Body of pancreas (tissue), 4 donors: ENCODE data around the gene GOLGA3.

ENCODE experiments used
- POLR2A ChIP-seq, 3 donors: fragments of 450-650 bp; IDR thresholded peaks; one replicate each; pipeline ENCODE4 v1.6.1; 2016; ENCODE audit warnings: antibody characterized with exemption in 3 of 3, mild to moderate bottlenecking in 2 of 3
- TF ChIP-seq, protein P1 (sequence below), 7 experiments: fragments of 450-650 bp in 4 of 7; fragments of 200-600 bp in 3 of 7; sonication (generic) in 3 of 7; IDR thresholded peaks; one replicate each; pipeline ENCODE4 v1.5.1; 2016 to 2019; ENCODE audit warnings: antibody characterized with exemption in 7 of 7

DNA sequence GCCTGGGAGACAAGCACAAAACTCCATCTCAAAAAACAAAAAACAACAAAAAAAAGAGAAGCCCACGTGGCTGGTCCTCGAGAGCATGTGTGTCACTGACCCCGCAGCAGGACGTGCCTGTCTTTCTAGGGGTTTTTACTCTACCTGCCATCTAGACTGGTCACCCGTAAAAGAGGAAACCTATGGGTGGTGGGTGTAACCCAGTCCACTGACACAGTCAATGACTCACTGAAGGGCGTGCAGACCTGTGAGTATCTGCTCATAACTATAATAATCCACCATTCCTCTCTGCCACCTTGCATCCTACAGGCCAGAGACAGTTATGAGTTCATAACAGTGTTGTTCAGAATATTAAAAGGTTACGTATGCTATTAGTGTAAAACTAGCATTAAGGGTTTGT is 4.6 kb downstream of the GOLGA3 start:
- TF ChIP-seq, protein P1, sequence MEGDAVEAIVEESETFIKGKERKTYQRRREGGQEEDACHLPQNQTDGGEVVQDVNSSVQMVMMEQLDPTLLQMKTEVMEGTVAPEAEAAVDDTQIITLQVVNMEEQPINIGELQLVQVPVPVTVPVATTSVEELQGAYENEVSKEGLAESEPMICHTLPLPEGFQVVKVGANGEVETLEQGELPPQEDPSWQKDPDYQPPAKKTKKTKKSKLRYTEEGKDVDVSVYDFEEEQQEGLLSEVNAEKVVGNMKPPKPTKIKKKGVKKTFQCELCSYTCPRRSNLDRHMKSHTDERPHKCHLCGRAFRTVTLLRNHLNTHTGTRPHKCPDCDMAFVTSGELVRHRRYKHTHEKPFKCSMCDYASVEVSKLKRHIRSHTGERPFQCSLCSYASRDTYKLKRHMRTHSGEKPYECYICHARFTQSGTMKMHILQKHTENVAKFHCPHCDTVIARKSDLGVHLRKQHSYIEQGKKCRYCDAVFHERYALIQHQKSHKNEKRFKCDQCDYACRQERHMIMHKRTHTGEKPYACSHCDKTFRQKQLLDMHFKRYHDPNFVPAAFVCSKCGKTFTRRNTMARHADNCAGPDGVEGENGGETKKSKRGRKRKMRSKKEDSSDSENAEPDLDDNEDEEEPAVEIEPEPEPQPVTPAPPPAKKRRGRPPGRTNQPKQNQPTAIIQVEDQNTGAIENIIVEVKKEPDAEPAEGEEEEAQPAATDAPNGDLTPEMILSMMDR (IDR thresholded peaks at IDR 0.05), result no peak
- TF ChIP-seq POLR2A (IDR thresholded peaks at IDR 0.05), result no peak
